ENCODE results near the gene MRPL51.
"Not testable (repeated sequence)": the region's sequence is repeated elsewhere in the genome, so short reads cannot be mapped to it uniquely, and the experiment has no call there.

The MRPL51 gene

DNA sequence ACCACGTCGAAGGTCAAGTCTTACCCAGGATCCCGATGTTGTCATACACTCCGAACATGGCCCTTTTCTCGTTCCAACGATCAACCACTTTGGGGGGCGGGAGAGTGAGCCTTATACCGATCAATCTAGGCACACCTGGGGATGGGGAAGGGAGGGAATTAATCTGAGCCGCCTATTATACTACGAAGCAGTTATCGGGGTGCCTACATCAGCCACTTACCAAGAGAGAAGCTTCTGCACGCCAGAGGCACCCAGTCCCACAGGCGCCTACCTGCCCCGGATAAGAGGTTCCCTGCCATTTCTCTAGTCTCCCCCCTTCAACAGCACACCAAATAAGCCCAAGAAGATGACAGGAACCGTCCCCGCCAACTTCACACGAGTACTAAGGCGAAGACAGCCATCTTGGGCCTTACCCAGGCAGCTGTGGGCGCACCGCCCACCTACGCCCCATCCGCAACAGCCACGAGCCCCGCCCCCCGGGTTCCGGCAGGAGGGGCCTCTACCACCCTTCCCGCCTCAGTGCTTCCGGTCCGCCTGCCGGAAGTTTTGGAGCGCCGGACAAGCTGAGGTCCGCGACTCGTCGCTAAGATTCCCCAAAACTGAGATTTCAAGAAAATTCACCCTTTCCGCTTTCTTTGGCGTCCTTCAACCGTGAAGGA is at the start of gene MRPL51:
Gene MRPL51 (minus strand): TSS at position 425 of the 659 bp plus-strand sequence. CDS start 126 bp downstream, at position 299.
- Histone ChIP-seq H3K4me1 (ENCODE audit: insufficient read depth, low read length) (peaks cover 8% of the 10 kb centered on the region; the same call in 1 of the 2 replicates), H3K27ac (ENCODE audit: low read length) (peak within 1 kb of the TSS; percentile 100), H3K4me3 (ENCODE audit: low read length) (peak within 1 kb of the TSS; percentile 100), H3K9ac (ENCODE audit: low read depth, low read length) (peak within 1 kb of the TSS; percentile 100), H3K27me3 (ENCODE audit: insufficient read depth, low read length) (no peaks in the 10 kb centered on the region), H3K36me3 (ENCODE audit: insufficient read depth, low read depth, low read length) (peaks cover 44% of the 10 kb centered on the region), H3K9me3 (ENCODE audit: insufficient read depth, low read depth, low read length) (no peaks in the 10 kb centered on the region)

DNA sequence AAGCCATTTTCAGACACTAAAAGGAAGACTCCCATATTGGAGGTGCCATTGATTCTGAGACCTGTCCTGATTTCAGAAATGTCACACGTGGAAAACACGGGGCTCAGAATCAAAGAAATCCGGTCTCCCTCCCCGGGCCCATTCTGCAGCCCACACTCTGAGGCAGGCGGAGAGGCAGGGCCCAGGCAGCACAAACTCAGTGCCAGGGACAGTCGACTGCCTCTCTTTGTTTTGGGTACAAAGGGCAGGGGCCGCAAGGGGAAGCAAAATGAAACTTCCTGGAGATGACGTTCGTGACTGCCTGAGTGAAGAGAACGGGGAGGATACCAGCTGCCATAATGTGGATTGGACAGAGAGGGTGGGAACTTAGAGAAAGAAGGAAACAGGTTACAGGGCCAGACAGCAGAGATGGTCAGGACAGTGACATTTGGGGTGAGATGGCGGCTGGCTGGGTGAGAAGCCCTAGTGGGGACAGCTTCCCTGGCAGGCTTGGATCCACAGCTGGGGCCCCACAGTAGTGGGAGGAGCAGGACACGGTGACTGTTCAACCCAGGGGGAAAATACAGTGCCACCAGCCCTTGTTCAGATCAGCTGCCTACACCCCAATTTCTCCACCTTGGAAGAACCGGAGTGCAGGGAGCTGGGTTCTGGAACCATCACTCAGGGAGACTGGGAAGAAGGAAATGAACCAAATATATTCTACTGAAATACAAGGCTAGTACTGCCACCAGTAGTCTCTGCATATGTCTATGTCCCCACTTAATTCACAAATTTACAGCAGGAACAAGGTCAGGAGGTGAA is 49.3 kb upstream of the MRPL51 start:
- Histone ChIP-seq H3K4me1 (ENCODE audit: insufficient read depth, low read length) (0 out of 2 replicates have a peak, but pooled peaks cover 5% of the 10 kb centered on the region), H3K27me3 (ENCODE audit: insufficient read depth, low read length) (no peaks in the 10 kb centered on the region), H3K27ac (ENCODE audit: low read length) (no peak overlapping the region), H3K36me3 (ENCODE audit: insufficient read depth, low read depth, low read length) (peaks cover 39% of the 10 kb centered on the region), H3K9me3 (ENCODE audit: insufficient read depth, low read depth, low read length) (no peaks in the 10 kb centered on the region), H3K4me3 (ENCODE audit: low read length) (no peak overlapping the region), H3K9ac (ENCODE audit: low read depth, low read length) (no peak overlapping the region)

DNA sequence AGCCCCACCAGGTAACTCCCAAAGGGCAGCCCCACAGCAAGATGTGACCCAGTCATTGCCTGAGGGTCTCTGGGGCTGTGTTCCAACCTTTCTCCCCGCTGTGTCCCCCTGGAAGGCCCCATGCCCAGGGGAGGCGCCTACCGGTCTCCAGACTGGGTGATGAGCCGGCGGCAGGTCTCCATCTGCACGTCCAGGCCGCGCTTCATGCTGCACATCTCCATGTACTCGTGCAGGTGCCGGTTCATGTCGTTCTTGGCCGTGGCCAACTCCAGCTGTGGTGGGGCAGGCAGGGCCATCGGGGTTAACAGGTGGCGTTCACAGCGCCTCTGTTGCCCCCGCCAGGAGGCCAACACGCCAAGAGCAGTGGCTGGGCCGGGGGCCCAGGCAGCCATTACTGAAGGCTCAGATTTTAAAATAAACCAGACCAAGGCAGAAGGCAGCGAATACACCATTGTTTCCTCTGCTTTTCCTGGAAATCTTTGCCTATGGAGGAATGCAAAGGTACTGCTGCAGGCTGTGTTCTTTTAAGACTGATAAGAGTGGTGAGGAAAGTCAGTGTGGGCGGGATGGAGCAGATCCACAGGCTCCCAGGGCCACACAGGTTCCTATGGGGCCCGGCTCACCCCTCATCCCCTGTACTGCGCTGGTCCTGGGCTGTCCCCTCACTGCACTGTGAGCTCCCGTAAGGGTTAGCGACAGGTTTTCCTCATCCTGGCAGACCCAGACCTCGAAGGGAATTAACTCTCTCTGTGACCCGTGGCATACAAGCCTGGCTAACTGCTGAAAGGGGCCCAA is 48.5 kb upstream of the MRPL51 start:
- Histone ChIP-seq H3K9ac (ENCODE audit: low read depth, low read length) (no peak overlapping the region), H3K27me3 (ENCODE audit: insufficient read depth, low read length) (no peaks in the 10 kb centered on the region), H3K4me3 (ENCODE audit: low read length) (no peak overlapping the region), H3K9me3 (ENCODE audit: insufficient read depth, low read depth, low read length) (no peaks in the 10 kb centered on the region), H3K4me1 (ENCODE audit: insufficient read depth, low read length) (peaks cover 5% of the 10 kb centered on the region; the same call in 1 of the 2 replicates), H3K27ac (ENCODE audit: low read length) (no peak overlapping the region), H3K36me3 (ENCODE audit: insufficient read depth, low read depth, low read length) (peaks cover 39% of the 10 kb centered on the region)

DNA sequence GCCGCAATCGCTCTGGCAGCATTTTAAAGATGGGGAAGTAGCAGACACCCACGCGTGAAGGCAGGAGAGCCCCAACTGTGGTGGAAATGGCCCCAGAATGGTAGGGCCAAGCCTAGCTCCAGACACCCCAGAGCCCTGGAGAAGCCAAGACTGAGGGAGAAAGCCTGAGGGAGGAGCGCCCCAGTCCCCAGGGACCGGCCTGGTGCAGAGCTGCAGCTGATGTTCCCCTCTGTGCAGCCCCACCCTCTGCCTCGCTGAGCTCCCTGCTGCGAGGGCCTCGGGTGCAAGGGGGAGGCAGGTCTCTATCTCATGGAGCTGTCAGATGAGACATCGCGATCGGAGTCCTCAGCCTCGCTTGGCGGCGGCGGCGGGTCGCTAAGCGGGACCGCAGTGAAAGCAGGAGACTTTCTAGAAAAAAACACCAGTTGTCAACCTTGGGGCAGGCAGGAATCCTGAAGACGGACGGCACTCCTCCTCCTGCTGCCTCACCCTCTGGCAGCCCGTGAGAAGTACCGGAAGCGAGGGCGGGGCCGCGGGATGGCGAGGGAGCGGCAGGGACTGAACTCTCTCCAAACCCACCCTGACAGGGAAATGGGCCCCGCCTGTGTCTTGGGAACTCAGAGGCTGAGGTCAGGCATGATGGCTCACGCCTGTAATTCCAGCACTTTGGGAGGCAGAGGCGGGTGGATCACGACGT is 47.3 kb upstream of the MRPL51 start:
- Histone ChIP-seq H3K4me1 (ENCODE audit: insufficient read depth, low read length) (peaks cover 5% of the 10 kb centered on the region; the same call in 1 of the 2 replicates), H3K9me3 (ENCODE audit: insufficient read depth, low read depth, low read length) (no peaks in the 10 kb centered on the region), H3K27ac (ENCODE audit: low read length) (no peak overlapping the region), H3K4me3 (ENCODE audit: low read length) (no peak overlapping the region; the same call in 1 of the 2 replicates), H3K36me3 (ENCODE audit: insufficient read depth, low read depth, low read length) (peaks cover 42% of the 10 kb centered on the region), H3K9ac (ENCODE audit: low read depth, low read length) (no peak overlapping the region), H3K27me3 (ENCODE audit: insufficient read depth, low read length) (no peaks in the 10 kb centered on the region)

DNA sequence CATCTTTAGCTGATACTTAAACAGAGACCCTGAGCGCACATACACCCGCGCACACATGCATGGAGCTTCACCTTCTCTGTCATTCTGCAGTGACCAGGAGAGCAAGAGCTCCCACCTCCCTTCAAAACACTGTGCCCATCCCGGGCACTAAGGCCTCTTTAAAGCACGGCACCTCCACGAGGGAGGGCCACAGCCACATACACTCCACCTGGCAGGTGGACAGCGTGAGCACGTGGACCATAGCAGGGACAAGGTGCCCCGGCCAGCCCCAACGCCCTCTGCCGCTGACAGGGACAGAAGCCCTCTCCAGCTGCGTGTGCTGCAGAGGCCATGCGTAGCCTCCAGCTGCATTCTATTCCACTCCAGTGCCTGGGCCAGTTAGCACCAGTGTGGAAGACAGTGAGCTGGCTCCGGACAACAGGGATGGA is 46.7 kb upstream of the MRPL51 start:
- Histone ChIP-seq H3K36me3 (ENCODE audit: insufficient read depth, low read depth, low read length) (peaks cover 47% of the 10 kb centered on the region), H3K4me1 (ENCODE audit: insufficient read depth, low read length) (peaks cover 5% of the 10 kb centered on the region; the same call in 1 of the 2 replicates), H3K27ac (ENCODE audit: low read length) (no peak overlapping the region), H3K27me3 (ENCODE audit: insufficient read depth, low read length) (no peaks in the 10 kb centered on the region), H3K9ac (ENCODE audit: low read depth, low read length) (no peak overlapping the region), H3K4me3 (ENCODE audit: low read length) (no peak overlapping the region), H3K9me3 (ENCODE audit: insufficient read depth, low read depth, low read length) (no peaks in the 10 kb centered on the region)

DNA sequence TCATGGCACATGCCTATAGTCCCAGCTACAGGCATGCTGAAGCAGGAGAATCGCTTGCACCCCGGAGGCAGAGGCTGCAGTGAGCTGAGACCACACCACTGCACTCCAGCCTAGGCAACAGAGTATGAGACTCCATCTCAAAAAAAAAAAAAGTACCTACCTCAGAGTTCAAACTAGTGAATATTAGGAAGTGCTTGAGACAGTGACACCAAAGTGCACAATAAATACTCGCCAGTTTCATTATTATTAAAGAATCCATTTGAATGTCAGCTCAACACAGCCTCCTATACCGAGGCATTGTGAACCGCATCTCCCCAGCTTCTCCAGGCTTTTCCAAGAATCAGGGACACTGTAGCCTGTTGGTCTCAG is 46.2 kb upstream of the MRPL51 start:
- Histone ChIP-seq H3K4me1 (ENCODE audit: insufficient read depth, low read length) (peaks cover 5% of the 10 kb centered on the region; the same call in 1 of the 2 replicates), H3K27me3 (ENCODE audit: insufficient read depth, low read length) (no peaks in the 10 kb centered on the region), H3K4me3 (ENCODE audit: low read length) (no peak overlapping the region), H3K27ac (ENCODE audit: low read length) (no peak overlapping the region), H3K36me3 (ENCODE audit: insufficient read depth, low read depth, low read length) (peaks cover 43% of the 10 kb centered on the region), H3K9ac (ENCODE audit: low read depth, low read length) (no peak overlapping the region), H3K9me3 (ENCODE audit: insufficient read depth, low read depth, low read length) (no peaks in the 10 kb centered on the region)

DNA sequence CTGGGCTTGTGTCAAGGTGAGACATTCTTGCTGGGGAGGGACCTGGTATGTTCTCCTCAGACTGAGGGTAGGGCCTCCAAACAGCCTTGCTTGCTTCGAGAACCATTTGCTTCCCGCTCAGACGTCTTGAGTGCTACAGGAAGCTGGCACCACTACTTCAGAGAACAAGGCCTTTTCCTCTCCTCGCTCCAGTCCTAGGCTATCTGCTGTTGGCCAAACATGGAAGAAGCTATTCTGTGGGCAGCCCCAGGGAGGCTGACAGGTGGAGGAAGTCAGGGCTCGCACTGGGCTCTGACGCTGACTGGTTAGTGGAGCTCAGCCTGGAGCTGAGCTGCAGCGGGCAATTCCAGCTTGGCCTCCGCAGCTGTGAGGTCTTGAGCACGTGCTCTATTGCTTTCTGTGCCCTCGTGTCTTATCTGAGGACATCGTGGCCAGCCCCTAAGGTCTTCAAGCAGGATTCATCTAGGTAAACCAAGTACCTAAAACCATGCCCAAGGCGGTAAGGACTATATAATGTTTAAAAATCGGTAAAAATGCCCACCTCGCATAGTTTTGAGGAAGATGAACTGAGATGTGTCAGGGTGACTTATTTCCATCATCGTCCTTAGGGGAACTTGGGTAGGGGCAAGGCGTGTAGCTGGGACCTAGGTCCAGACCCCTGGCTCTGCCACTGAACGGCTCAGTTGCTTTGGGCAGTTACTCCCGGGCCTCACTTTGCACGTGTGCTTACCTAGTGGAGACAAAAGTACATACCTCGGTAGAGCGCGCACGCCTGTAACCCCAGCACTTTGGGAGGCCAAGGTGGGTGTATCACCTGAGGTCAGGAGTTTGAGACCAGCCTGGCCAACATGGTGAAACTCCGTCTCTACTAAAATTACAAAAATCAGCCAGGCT is 45.6 kb upstream of the MRPL51 start:
- Histone ChIP-seq H3K27me3 (ENCODE audit: insufficient read depth, low read length) (no peaks in the 10 kb centered on the region), H3K9me3 (ENCODE audit: insufficient read depth, low read depth, low read length) (no peaks in the 10 kb centered on the region), H3K4me1 (ENCODE audit: insufficient read depth, low read length) (peaks cover 5% of the 10 kb centered on the region; the same call in 1 of the 2 replicates), H3K36me3 (ENCODE audit: insufficient read depth, low read depth, low read length) (peaks cover 41% of the 10 kb centered on the region), H3K9ac (ENCODE audit: low read depth, low read length) (no peak overlapping the region), H3K27ac (ENCODE audit: low read length) (no peak overlapping the region), H3K4me3 (ENCODE audit: low read length) (no peak overlapping the region)

DNA sequence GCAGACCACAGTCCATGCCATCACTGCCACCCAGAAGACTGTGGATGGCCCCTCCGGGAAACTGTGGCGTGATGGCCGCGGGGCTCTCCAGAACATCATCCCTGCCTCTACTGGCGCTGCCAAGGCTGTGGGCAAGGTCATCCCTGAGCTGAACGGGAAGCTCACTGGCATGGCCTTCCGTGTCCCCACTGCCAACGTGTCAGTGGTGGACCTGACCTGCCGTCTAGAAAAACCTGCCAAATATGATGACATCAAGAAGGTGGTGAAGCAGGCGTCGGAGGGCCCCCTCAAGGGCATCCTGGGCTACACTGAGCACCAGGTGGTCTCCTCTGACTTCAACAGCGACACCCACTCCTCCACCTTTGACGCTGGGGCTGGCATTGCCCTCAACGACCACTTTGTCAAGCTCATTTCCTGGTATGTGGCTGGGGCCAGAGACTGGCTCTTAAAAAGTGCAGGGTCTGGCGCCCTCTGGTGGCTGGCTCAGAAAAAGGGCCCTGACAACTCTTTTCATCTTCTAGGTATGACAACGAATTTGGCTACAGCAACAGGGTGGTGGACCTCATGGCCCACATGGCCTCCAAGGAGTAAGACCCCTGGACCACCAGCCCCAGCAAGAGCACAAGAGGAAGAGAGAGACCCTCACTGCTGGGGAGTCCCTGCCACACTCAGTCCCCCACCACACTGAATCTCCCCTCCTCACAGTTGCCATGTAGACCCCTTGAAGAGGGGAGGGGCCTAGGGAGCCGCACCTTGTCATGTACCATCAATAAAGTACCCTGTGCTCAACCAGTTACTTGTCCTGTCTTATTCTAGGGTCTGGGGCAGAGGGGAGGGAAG is 44.7 kb upstream of the MRPL51 start:
- H3K4me1 ChIP-seq (ENCODE audit: insufficient read depth, low read length); H3K9ac ChIP-seq (ENCODE audit: low read depth, low read length): not testable (repeated sequence)
- peaks cover 41% of the 10 kb centered on the region for H3K36me3 ChIP-seq (ENCODE audit: insufficient read depth, low read depth, low read length)

DNA sequence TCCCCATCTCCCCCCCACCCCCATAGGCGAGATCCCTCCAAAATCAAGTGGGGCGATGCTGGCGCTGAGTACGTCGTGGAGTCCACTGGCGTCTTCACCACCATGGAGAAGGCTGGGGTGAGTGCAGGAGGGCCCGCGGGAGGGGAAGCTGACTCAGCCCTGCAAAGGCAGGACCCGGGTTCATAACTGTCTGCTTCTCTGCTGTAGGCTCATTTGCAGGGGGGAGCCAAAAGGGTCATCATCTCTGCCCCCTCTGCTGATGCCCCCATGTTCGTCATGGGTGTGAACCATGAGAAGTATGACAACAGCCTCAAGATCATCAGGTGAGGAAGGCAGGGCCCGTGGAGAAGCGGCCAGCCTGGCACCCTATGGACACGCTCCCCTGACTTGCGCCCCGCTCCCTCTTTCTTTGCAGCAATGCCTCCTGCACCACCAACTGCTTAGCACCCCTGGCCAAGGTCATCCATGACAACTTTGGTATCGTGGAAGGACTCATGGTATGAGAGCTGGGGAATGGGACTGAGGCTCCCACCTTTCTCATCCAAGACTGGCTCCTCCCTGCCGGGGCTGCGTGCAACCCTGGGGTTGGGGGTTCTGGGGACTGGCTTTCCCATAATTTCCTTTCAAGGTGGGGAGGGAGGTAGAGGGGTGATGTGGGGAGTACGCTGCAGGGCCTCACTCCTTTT is 44.0 kb upstream of the MRPL51 start:
- Histone ChIP-seq H3K4me3 (ENCODE audit: low read length) (peak overlapping the region; percentile 95), H3K9me3 (ENCODE audit: insufficient read depth, low read depth, low read length) (no peaks in the 10 kb centered on the region), H3K4me1 (ENCODE audit: insufficient read depth, low read length) (peaks cover 14% of the 10 kb centered on the region), H3K9ac (ENCODE audit: low read depth, low read length) (peak overlapping the region; percentile 99; the same call in 1 of the 2 replicates), H3K27me3 (ENCODE audit: insufficient read depth, low read length) (no peaks in the 10 kb centered on the region), H3K27ac (ENCODE audit: low read length) (no peak overlapping the region), H3K36me3 (ENCODE audit: insufficient read depth, low read depth, low read length) (peaks cover 45% of the 10 kb centered on the region)

More for the DNA sequence above, 44.7 kb upstream of the MRPL51 start:
- H3K27me3 ChIP-seq (ENCODE audit: insufficient read depth, low read length); H3K27ac ChIP-seq (ENCODE audit: low read length); H3K4me3 ChIP-seq (ENCODE audit: low read length); H3K9me3 ChIP-seq (ENCODE audit: insufficient read depth, low read depth, low read length): not testable (repeated sequence)
